SK-N-SH (cell line): Measurements from ENCODE around the gene LMAN2. TPM values are rescaled to one million over a fixed set of nuclear protein-coding genes. Genes with fewer than 3 reads are reported as not detected.

Source experiments
- CTCF ChIA-PET: fragments of 300-600, 350-600 bp; formaldehyde crosslinking; extraction: SDS; loops from one replicate; lab custom pipeline; 2021; lab: Yijun Ruan, JAX
- POLR2A ChIA-PET: fragments of 350-600 bp; sonication (Branson Sonifier 250); formaldehyde crosslinking; extraction: SDS; loops from one replicate; lab custom pipeline; 2020; ENCODE audit warnings: antibody characterized with exemption, inconsistent platforms; lab: Yijun Ruan, JAX
- DNase-seq: peaks from one replicate; pipeline ENCODE4 v3.0.0; 2012
- H2AFZ ChIP-seq: fragments of 200-600 bp; sonication (generic); 2 replicates; pipeline ENCODE4 v1.8.1; 2016; ENCODE audit warnings: antibody characterized with exemption, mild to moderate bottlenecking, low read depth
- H3F3A ChIP-seq: fragments of 200-600 bp; sonication (generic); replicated peaks from 2 replicates; pipeline ENCODE3; 2016; ENCODE audit warnings: antibody characterized with exemption, mild to moderate bottlenecking; ENCODE audit not compliant: insufficient read depth
- H3K27ac ChIP-seq, 2 experiments: fragments of 200-500 bp in 1 of 2; fragments of 200-600 bp in 1 of 2; sonication (Bioruptor generic) in 1 of 2; sonication (generic), shearing (Covaris generic) in 1 of 2; 2 replicates each; pipeline versions ENCODE4 v1.5.1 to v1.6.1; 2014 to 2016; ENCODE audit warnings: low read depth in 2 of 2, inconsistent platforms in 1 of 2, low read length in 1 of 2, mild to moderate bottlenecking in 1 of 2, mixed read lengths in 1 of 2
- H3K27me3 ChIP-seq: fragments of 200-600 bp; sonication (generic), shearing (Covaris generic); 2 replicates; pipeline ENCODE4 v1.6.1; 2016; ENCODE audit warnings: mixed run types; ENCODE audit not compliant: insufficient read depth
- H3K36me3 ChIP-seq, 2 experiments: fragments of 200-500 bp in 1 of 2; fragments of 200-600 bp in 1 of 2; sonication (Bioruptor generic) in 1 of 2; sonication (generic) in 1 of 2; replicated peaks in 1 of 2; 2 replicates each; pipeline versions ENCODE3 to v1.5.1; 2014 to 2016; ENCODE audit warnings: low read length in 1 of 2, mild to moderate bottlenecking in 1 of 2; ENCODE audit not compliant: insufficient read depth in 2 of 2, control insufficient read depth in 1 of 2
- H3K4me1 ChIP-seq, 2 experiments: fragments of 200-500 bp in 1 of 2; fragments of 200-600 bp in 1 of 2; sonication (Bioruptor generic) in 1 of 2; sonication (generic), shearing (Covaris generic) in 1 of 2; 2 replicates each; pipeline versions ENCODE4 v1.5.1 to v1.6.1; 2014 to 2016; ENCODE audit warnings: low read depth in 1 of 2, low read length in 1 of 2, mixed run types in 1 of 2; ENCODE audit not compliant: insufficient read depth in 2 of 2, control insufficient read depth in 1 of 2
- H3K4me2 ChIP-seq: fragments of 200-600 bp; sonication (generic), shearing (Covaris generic); 2 replicates; pipeline ENCODE4 v1.6.1; 2017; ENCODE audit warnings: mixed run types
- H3K4me3 ChIP-seq, 2 experiments: fragments of 200-500 bp in 1 of 2; fragments of 200-600 bp in 1 of 2; sonication (Bioruptor generic) in 1 of 2; sonication (generic), shearing (Covaris generic) in 1 of 2; 2 replicates each; pipeline versions ENCODE4 v1.5.1 to v1.8.1; 2014 to 2016; ENCODE audit warnings: low read depth in 2 of 2, inconsistent platforms in 1 of 2, low read length in 1 of 2, mild to moderate bottlenecking in 1 of 2, mixed read lengths in 1 of 2, moderate library complexity in 1 of 2
- H3K79me2 ChIP-seq: fragments of 200-600 bp; sonication (generic); 2 replicates; pipeline ENCODE4 v1.8.1; 2017; ENCODE audit warnings: mild to moderate bottlenecking; ENCODE audit not compliant: insufficient read depth
- H3K9ac ChIP-seq: fragments of 200-600 bp; sonication (generic); 2 replicates; pipeline ENCODE4 v1.6.1; 2017; ENCODE audit warnings: mixed run types
- H3K9me2 ChIP-seq: fragments of 200-600 bp; sonication (generic); 2 replicates; pipeline ENCODE4 v1.6.1; 2017; ENCODE audit warnings: mixed run types
- H3K9me3 ChIP-seq: fragments of 200-600 bp; sonication (generic); 2 replicates; pipeline ENCODE4 v1.6.1; 2017; ENCODE audit warnings: mixed run types, mild to moderate bottlenecking, moderate library complexity
- H4K20me1 ChIP-seq: fragments of 200-600 bp; sonication (generic); 2 replicates; pipeline ENCODE4 v1.6.1; 2017; ENCODE audit warnings: mild to moderate bottlenecking, mixed run types; ENCODE audit not compliant: insufficient read depth
- FOSL2 ChIP-seq: IDR thresholded peaks from 2 replicates; pipeline ENCODE4 v1.4.0; 2012; ENCODE audit warnings: low read depth, mild to moderate bottlenecking, moderate library complexity, borderline replicate concordance
- SIN3A ChIP-seq: IDR thresholded peaks from 2 replicates; pipeline ENCODE4 v1.6.1; 2012; ENCODE audit warnings: low read depth, mild to moderate bottlenecking, low read length, moderate library complexity, borderline replicate concordance
- SMC3 ChIP-seq: IDR thresholded peaks from 2 replicates; pipeline ENCODE4 v1.6.1; 2012; ENCODE audit warnings: low read depth, low read length, improper control_type of control experiment
- ZBTB33 ChIP-seq: IDR thresholded peaks from 2 replicates; pipeline ENCODE4 v1.4.0; 2012; ENCODE audit warnings: low read depth, borderline replicate concordance
- WGBS: methylation state at CpG from one replicate; pipeline ENCODE4 v1.1.6; 2017; ENCODE audit warnings: low lambda C conversion rate; 5-methylcytosine and 5-hydroxymethylcytosine counted together
- polyA plus RNA-seq, 3 experiments: library from polyadenylated mRNA; depleted of rRNA; stranded (reverse); fragments of >200 nt; gene quantifications; 2 replicates each; pipeline ENCODE4 v1.2.3, GENCODE V29; 2012

Gene LMAN2
- polyA plus RNA-seq, 1 of the 3 experiments (the other 2 are of a cell fraction) = 500 TPM

- Histone ChIP-seq H3K9me2 (no peaks in the 10 kb centered on the region), H3K79me2 (peaks cover 52% of the 10 kb centered on the region), H3K9ac (peak overlapping the region; percentile 85), H3K4me1 (peaks cover 4 to 25% of the 10 kb centered on the region in 2 experiments; a peak in 1 of 4 replicates), H4K20me1 (peaks cover 18% of the 10 kb centered on the region), H3K4me2 (peak overlapping the region; percentile 100), H3K27me3 (no peaks in the 10 kb centered on the region), H3K27ac (peak overlapping the region; percentile 58 to 88; a peak in 3 of 4 replicates), H2AFZ (peak overlapping the region; percentile 91; the same call in 1 of the 2 replicates), H3K36me3 (peaks cover 7 to 12% of the 10 kb centered on the region in 2 experiments), H3K9me3 (no peaks in the 10 kb centered on the region), H3F3A (peaks cover 18% of the 10 kb centered on the region), H3K4me3 (peak overlapping the region; percentile 59 to 84)
- TF ChIP-seq SMC3 (no peak), ZBTB33 (no peak), FOSL2 (no peak)
- POLR2A ChIA-PET = interaction anchor here (1.2 to 1.3 kb wide), 2 partner anchors 115 to 197 kb away, joined by 3 to 4 read pairs; no protein-coding TSS in a partner anchor
- 0% methylated on average over 5 of the region's 23 CpGs for WGBS
- DNase-seq = peak; percentile 71
- CTCF ChIA-PET = interaction anchor here (1.1 to 4.3 kb wide), 7 partner anchors 12 to 201 kb away, joined by 3 to 39 read pairs (median 6); no protein-coding TSS in a partner anchor
Observed at GRCh38 chr5:177311392-177311722, 40.1 kb downstream of the LMAN2 start.

- DNase-seq = no peak
- CTCF ChIA-PET = interaction anchor here (0.6 to 4.3 kb wide), 23 partner anchors 8 to 653 kb away, joined by 3 to 39 read pairs (median 7); partner anchors contain the start of genes DDX41 and LMAN2
Observed at GRCh38 chr5:177310757-177311391, 40.6 kb downstream of the LMAN2 start.

More at GRCh38 chr5:177310757-177311391, 40.6 kb downstream of the LMAN2 start:
- Histone ChIP-seq H3K27ac (no peak overlapping the region), H3K79me2 (peaks cover 57% of the 10 kb centered on the region), H2AFZ (no peak overlapping the region), H3K4me2 (peak overlapping the region; percentile 100), H3F3A (peaks cover 18% of the 10 kb centered on the region), H3K9ac (peak overlapping the region; percentile 85; the same call in 1 of the 2 replicates), H3K4me3 (peak overlapping the region; percentile 59 to 84), H3K4me1 (peaks cover 4 to 25% of the 10 kb centered on the region in 2 experiments; a peak in 1 of 4 replicates), H3K9me3 (no peaks in the 10 kb centered on the region), H3K36me3 (peaks cover 7 to 16% of the 10 kb centered on the region in 2 experiments), H3K27me3 (no peaks in the 10 kb centered on the region), H4K20me1 (peaks cover 22% of the 10 kb centered on the region), H3K9me2 (no peaks in the 10 kb centered on the region)
- TF ChIP-seq SIN3A (0 out of 2 replicates have a peak, but pooled peaks have one; percentile 47), ZBTB33 (no peak)
- WGBS = 34% methylated on average over 12 of the region's 20 CpGs
- POLR2A ChIA-PET = interaction anchor here (1.2 kb wide), 1 partner anchor 115 kb away, joined by 4 read pairs; no protein-coding TSS in a partner anchor
